Endothelial cell of umbilical vein (primary cell): ENCODE results near the gene PPP2R2D. TPM values are rescaled to one million over a fixed set of nuclear protein-coding genes. Genes with fewer than 3 reads are reported as not detected.

ENCODE experiments used
- BruUV-seq: library from RNA; stranded (reverse); fragments of 400-500 nt; replicated peaks from 2 replicates; lab custom pipeline; 2021; lab: Mats Ljungman, UMichigan
- CTCF ChIA-PET: fragments of 300-600, 350-600 bp; sonication (Branson Sonifier 250); formaldehyde crosslinking; loops from one replicate; lab custom pipeline; 2021; ENCODE audit warnings: antibody characterized with exemption, inconsistent platforms; lab: Charles Lee
- POLR2A ChIA-PET: fragments of 300-600, 350-600 bp; sonication (Branson Sonifier 250); formaldehyde crosslinking; loops from one replicate; lab custom pipeline; 2021; ENCODE audit warnings: antibody characterized with exemption, inconsistent platforms; lab: Charles Lee
- DNase-seq: peaks from one replicate; pipeline ENCODE4 v3.0.0-alpha.2; 2011; ENCODE audit warnings: low read depth, low spot score
- FAIRE-seq: peaks from 2 replicates; lab custom pipeline; 2011; peaks lifted over from hg19 to GRCh38; lab: Jason Lieb, UNC
- H2AFZ ChIP-seq: 2 replicates; pipeline ENCODE4 v1.6.0; 2012; ENCODE audit warnings: low read depth, low read length, control low read depth, inconsistent platforms
- H3K27ac ChIP-seq: 2 replicates; pipeline ENCODE4 v1.5.1; 2011; ENCODE audit warnings: low read depth, mild to moderate bottlenecking, control low read depth, low read length, moderate library complexity; ENCODE audit not compliant: insufficient read depth
- H3K27me3 ChIP-seq, 2 experiments: 2 replicates each; pipeline versions ENCODE4 v1.6.0 to v1.6.1; 2011; ENCODE audit warnings: low read length in 2 of 2, mixed read lengths in 1 of 2; ENCODE audit not compliant: control insufficient read depth in 2 of 2, insufficient read depth in 2 of 2
- H3K36me3 ChIP-seq, 2 experiments: 2 replicates in 1 of 2; 3 replicates in 1 of 2; pipeline ENCODE4 v1.5.1; 2011; ENCODE audit warnings: low read length in 2 of 2, mild to moderate bottlenecking in 1 of 2, moderate library complexity in 1 of 2; ENCODE audit not compliant: control insufficient read depth in 2 of 2, insufficient read depth in 2 of 2; ENCODE audit errors: extremely low read depth in 1 of 2
- H3K4me1 ChIP-seq: 3 replicates; pipeline ENCODE4 v1.5.1; 2011; ENCODE audit warnings: mild to moderate bottlenecking, low read length; ENCODE audit not compliant: control insufficient read depth, insufficient read depth; ENCODE audit errors: extremely low read depth
- H3K4me2 ChIP-seq: 2 replicates; pipeline ENCODE4 v1.6.1; 2011; ENCODE audit warnings: low read length, control low read depth, mixed read lengths; ENCODE audit not compliant: insufficient read depth
- H3K4me3 ChIP-seq, 3 experiments: fragments of 200-600 bp in 1 of 3; sonication (generic), shearing (Covaris generic) in 1 of 3; replicated peaks in 1 of 3; 2 replicates each; pipeline ENCODE4 v1.5.1; 2011 to 2016; ENCODE audit warnings: control low read depth in 3 of 3, low read length in 3 of 3, mild to moderate bottlenecking in 2 of 3, inconsistent platforms in 1 of 3, low read depth in 1 of 3, moderate library complexity in 1 of 3; ENCODE audit not compliant: insufficient read depth in 1 of 3
- H3K79me2 ChIP-seq: 2 replicates; pipeline ENCODE4 v1.6.0; 2012; ENCODE audit warnings: low read length, inconsistent platforms; ENCODE audit not compliant: control insufficient read depth, insufficient read depth
- H3K9ac ChIP-seq: replicated peaks from 2 replicates; pipeline ENCODE3; 2011; ENCODE audit warnings: low read length, control low read depth; ENCODE audit not compliant: insufficient read depth; ENCODE audit errors: extremely low read depth
- H3K9me1 ChIP-seq: replicated peaks from 3 replicates; pipeline ENCODE4 v1.6.0; 2011; ENCODE audit warnings: mild to moderate bottlenecking, low read length; ENCODE audit not compliant: control insufficient read depth, insufficient read depth; ENCODE audit errors: extremely low read depth
- H3K9me3 ChIP-seq: replicated peaks from 2 replicates; pipeline ENCODE4 v1.5.1; 2012; ENCODE audit warnings: low read length, inconsistent platforms; ENCODE audit not compliant: control insufficient read depth, insufficient read depth
- H4K20me1 ChIP-seq: replicated peaks from 2 replicates; pipeline ENCODE3; 2011; ENCODE audit warnings: mild to moderate bottlenecking, low read length; ENCODE audit not compliant: control insufficient read depth, insufficient read depth; ENCODE audit errors: extremely low read depth
- EZH2 ChIP-seq: IDR thresholded peaks from 2 replicates; pipeline ENCODE4 v1.6.1; 2012; ENCODE audit warnings: borderline replicate concordance, low read depth, mild to moderate bottlenecking, moderate library complexity, low read length, inconsistent platforms; ENCODE audit not compliant: severe bottlenecking
- FOS ChIP-seq: IDR thresholded peaks from 2 replicates; pipeline ENCODE4 v1.6.1; 2011; ENCODE audit warnings: mild to moderate bottlenecking, low read length, moderate library complexity, borderline replicate concordance; ENCODE audit not compliant: insufficient read depth
- GATA2 ChIP-seq: IDR thresholded peaks from 2 replicates; pipeline ENCODE4 v1.7.0; 2011; ENCODE audit warnings: low read depth, mild to moderate bottlenecking, moderate library complexity, mixed read lengths, low read length; ENCODE audit not compliant: insufficient read length, insufficient read depth
- JUN ChIP-seq: IDR thresholded peaks from 2 replicates; pipeline ENCODE4 v1.6.1; 2011; ENCODE audit warnings: borderline replicate concordance, low read depth; ENCODE audit not compliant: insufficient read length, insufficient read depth
- MYC ChIP-seq: IDR thresholded peaks from one replicate; pipeline ENCODE4 v1.6.1; 2011; ENCODE audit warnings: mild to moderate bottlenecking, low read depth, low read length
- POLR2A ChIP-seq: IDR thresholded peaks from 2 replicates; pipeline ENCODE4 v1.6.1; 2012; ENCODE audit warnings: low read depth, mild to moderate bottlenecking, control low read depth, low read length
- POLR2AphosphoS5 ChIP-seq: IDR thresholded peaks from 2 replicates; pipeline ENCODE4 v1.6.1; 2012; ENCODE audit warnings: low read depth, mild to moderate bottlenecking, control low read depth, low read length, moderate library complexity; ENCODE audit not compliant: insufficient read depth
- dilution Hi-C: fragments of 300-500 bp; cut with MboI; formaldehyde crosslinking; loops from one replicate; pipeline ENCODE4 v1.15.0; 2019; ENCODE audit warnings: low sequenced_read_pairs; ENCODE audit not compliant: extremely low pct_ligation_motif_present
- intact Hi-C: fragments of 100-400 bp; cut with micrococcal nuclease; formaldehyde crosslinking; loops from one replicate; pipeline ENCODE4 v1.10.0; 2022
- polyA plus RNA-seq, 4 experiments: library from polyadenylated mRNA; depleted of rRNA in 3 of 4; stranded (reverse) in 3 of 4; unstranded in 1 of 4; fragments of >200 nt; gene quantifications; 2 replicates each; pipeline versions ENCODE4 v1.2.1 to v1.2.3, GENCODE V29; 2011 to 2012; ENCODE audit warnings: missing spikeins in 1 of 4
- total RNA-seq: library from RNA; stranded (reverse); gene quantifications from 2 replicates; pipeline ENCODE4 v1.2.3, GENCODE V29; 2021
- TF ChIP-seq, protein P1 (sequence below): IDR thresholded peaks from 2 replicates; pipeline ENCODE4 v1.6.1; 2011; ENCODE audit not compliant: insufficient read depth, insufficient read length
- TF ChIP-seq, protein P2 (sequence below), 2 donors: IDR thresholded peaks; 1 replicate in 1 of 2; 2 replicates in 1 of 2; pipeline ENCODE4 v1.5.1; 2011; ENCODE audit warnings: low read length in 2 of 2, mild to moderate bottlenecking in 2 of 2, moderate library complexity in 2 of 2, control low read depth in 1 of 2, inconsistent platforms in 1 of 2, low read depth in 1 of 2; ENCODE audit not compliant: insufficient read depth in 1 of 2; ENCODE audit errors: extremely low read depth in 1 of 2

Gene PPP2R2D
- total and polyA plus RNA-seq, 2 donors (not counting 3 experiments of a cell fraction or from before 2014, with no cell fraction given): 29.9 to 36.3 TPM

DNA sequence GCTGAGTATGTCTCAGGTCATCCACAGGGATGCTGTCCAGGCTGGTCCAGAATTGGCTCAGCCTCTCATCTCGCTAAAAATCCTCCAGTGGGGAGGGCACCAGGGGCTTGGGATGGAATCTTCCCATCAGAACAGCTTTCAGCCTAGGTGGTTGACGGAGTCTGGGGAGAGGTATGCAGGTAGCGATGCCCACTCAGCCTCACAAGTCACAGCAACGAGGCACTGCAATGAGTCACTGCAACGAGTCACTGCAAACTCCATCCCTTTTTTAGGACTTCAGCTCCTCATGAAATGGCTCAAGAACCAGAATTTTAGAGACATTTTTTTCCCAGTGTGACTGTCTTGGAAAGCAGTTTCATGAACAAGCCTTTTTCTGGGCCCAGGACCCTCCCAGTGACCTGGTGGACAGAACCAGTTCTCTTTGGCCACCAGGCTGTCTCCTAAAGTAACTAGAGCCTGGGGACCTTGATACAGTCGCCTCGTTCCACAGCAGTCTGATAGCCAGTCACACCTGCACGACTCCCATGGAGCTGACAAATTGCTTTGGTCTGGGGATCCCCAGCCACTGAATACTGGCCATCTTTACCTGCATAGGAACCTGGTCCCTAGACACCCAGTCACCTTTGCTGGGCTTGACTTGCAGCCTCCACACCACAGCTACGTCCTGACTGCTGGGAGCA is 41.3 kb upstream of the PPP2R2D start:
- no TSS peak for BruUV-seq
- no peaks in the 10 kb centered on the region for H3K36me3 ChIP-seq
- H3K4me3 ChIP-seq: no peak overlapping the region
- no peaks in the 10 kb centered on the region for H3K27me3 ChIP-seq
- no peak overlapping the region for H3K4me2 ChIP-seq
- FAIRE-seq: no peak
- DNase-seq: no peak
- H2AFZ ChIP-seq: no peak overlapping the region
- H3K4me1 ChIP-seq: no peaks in the 10 kb centered on the region
- H3K9me3 ChIP-seq: no peaks in the 10 kb centered on the region
- no peak for TF ChIP-seq EZH2
- no peak for TF ChIP-seq POLR2AphosphoS5
- TF ChIP-seq, protein P1, sequence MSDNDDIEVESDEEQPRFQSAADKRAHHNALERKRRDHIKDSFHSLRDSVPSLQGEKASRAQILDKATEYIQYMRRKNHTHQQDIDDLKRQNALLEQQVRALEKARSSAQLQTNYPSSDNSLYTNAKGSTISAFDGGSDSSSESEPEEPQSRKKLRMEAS: no peak
- no peak for TF ChIP-seq FOS
- no peak for TF ChIP-seq JUN
- no peak for TF ChIP-seq POLR2A
- TF ChIP-seq MYC: no peak
- TF ChIP-seq, protein P2, sequence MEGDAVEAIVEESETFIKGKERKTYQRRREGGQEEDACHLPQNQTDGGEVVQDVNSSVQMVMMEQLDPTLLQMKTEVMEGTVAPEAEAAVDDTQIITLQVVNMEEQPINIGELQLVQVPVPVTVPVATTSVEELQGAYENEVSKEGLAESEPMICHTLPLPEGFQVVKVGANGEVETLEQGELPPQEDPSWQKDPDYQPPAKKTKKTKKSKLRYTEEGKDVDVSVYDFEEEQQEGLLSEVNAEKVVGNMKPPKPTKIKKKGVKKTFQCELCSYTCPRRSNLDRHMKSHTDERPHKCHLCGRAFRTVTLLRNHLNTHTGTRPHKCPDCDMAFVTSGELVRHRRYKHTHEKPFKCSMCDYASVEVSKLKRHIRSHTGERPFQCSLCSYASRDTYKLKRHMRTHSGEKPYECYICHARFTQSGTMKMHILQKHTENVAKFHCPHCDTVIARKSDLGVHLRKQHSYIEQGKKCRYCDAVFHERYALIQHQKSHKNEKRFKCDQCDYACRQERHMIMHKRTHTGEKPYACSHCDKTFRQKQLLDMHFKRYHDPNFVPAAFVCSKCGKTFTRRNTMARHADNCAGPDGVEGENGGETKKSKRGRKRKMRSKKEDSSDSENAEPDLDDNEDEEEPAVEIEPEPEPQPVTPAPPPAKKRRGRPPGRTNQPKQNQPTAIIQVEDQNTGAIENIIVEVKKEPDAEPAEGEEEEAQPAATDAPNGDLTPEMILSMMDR (IDR thresholded peaks at IDR 0.05; ENCODE audit: extremely low read depth in 1 of 2, insufficient read depth in 1 of 2, low read depth in 1 of 2, low read length in 2 of 2): no peak
- TF ChIP-seq GATA2: no peak
- H4K20me1 ChIP-seq: no peaks in the 10 kb centered on the region
- dilution Hi-C loops: no loop called here
- no peak overlapping the region for H3K9ac ChIP-seq
- ChIA-PET POLR2A (no interaction called here), CTCF (no interaction called here)
- H3K79me2 ChIP-seq: no peaks in the 10 kb centered on the region
- no peaks in the 10 kb centered on the region for H3K9me1 ChIP-seq
- intact Hi-C loops: no loop called here
- H3K27ac ChIP-seq: no peak overlapping the region
